SK-N-SH (cell line): Measurements from ENCODE around the gene STIP1.
A peak's percentile ranks its signal among the peaks of the same experiment; 100 is the strongest.

Experiments used
- CTCF ChIP-seq: fragments of 200-600 bp; sonication (generic); IDR thresholded peaks from 2 replicates; pipeline ENCODE4 v1.6.1; 2017; ENCODE audit warnings: antibody characterized with exemption, mild to moderate bottlenecking, moderate library complexity
- ELF1 ChIP-seq: IDR thresholded peaks from 2 replicates; pipeline ENCODE4 v1.4.0; 2012
- MAX ChIP-seq: IDR thresholded peaks from 2 replicates; pipeline ENCODE4 v1.4.0; 2012; ENCODE audit warnings: low read depth
- NFIC ChIP-seq: IDR thresholded peaks from 2 replicates; pipeline ENCODE4 v1.4.0; 2012; ENCODE audit warnings: borderline replicate concordance
- NRF1 ChIP-seq: IDR thresholded peaks from 2 replicates; pipeline ENCODE4 v1.6.1; 2012; ENCODE audit warnings: low read depth, mild to moderate bottlenecking, low read length
- POLR2AphosphoS5 ChIP-seq: IDR thresholded peaks from 2 replicates; pipeline ENCODE4 v1.6.1; 2012; ENCODE audit warnings: low read depth, low read length
- REST ChIP-seq: IDR thresholded peaks from 2 replicates; pipeline ENCODE4 v1.6.1; 2012; ENCODE audit warnings: mild to moderate bottlenecking, low read depth, low read length, moderate library complexity
- ZBTB33 ChIP-seq: IDR thresholded peaks from 2 replicates; pipeline ENCODE4 v1.4.0; 2012; ENCODE audit warnings: low read depth, borderline replicate concordance

- TF ChIP-seq ZBTB33: no peak
- no peak for TF ChIP-seq NFIC
- TF ChIP-seq CTCF: peak; percentile 16
- TF ChIP-seq MAX: peak; percentile 73
- TF ChIP-seq POLR2AphosphoS5: peak; percentile 91
- peak; percentile 86 for TF ChIP-seq ELF1
- TF ChIP-seq NRF1: no peak
- TF ChIP-seq REST: no peak
Measured at GRCh38 chr11:64225608-64226506, 39.9 kb downstream of the STIP1 start, which contains the start of the genes NUDT22 and TRPT1.
